HCT116 (cell line): ENCODE measurements around the gene SPSB4. TPM values are rescaled to one million over a fixed set of nuclear protein-coding genes. Genes with fewer than 3 reads are reported as not detected.

Experiments
- ATAC-seq: fragments of 200-7000 bp; cut with Tn5 transposase; 2 replicates; pipeline ENCODE4 v1.9.1; 2020; ENCODE audit warnings: mild to moderate bottlenecking, moderate library complexity
- BruUV-seq: library from RNA; stranded (reverse); fragments of 400-500 nt; replicated peaks from 2 replicates; lab custom pipeline; 2021; lab: Mats Ljungman, UMichigan
- CTCF ChIA-PET: fragments of 300-600 bp; sonication (Branson Sonifier 250); formaldehyde crosslinking; loops from one replicate; lab custom pipeline; 2021; ENCODE audit warnings: antibody characterized with exemption; lab: Charles Lee
- POLR2A ChIA-PET: fragments of 300-600, 350-600 bp; sonication (Branson Sonifier 250); formaldehyde crosslinking; loops from one replicate; lab custom pipeline; 2021; ENCODE audit warnings: antibody characterized with exemption; lab: Charles Lee
- RAD21 ChIA-PET, 2 experiments: fragments of 300-600 bp; sonication (Branson Sonifier 250); formaldehyde crosslinking; loops; one replicate each; lab custom pipeline; 2023; ENCODE audit warnings: low total read pairs in 2 of 2; ENCODE audit not compliant: uncharacterized antibody in 2 of 2, unreplicated experiment in 2 of 2, low non-redundant PET in 1 of 2; lab: Charles Lee
- DNase-seq: peaks from one replicate; pipeline ENCODE4 v3.0.0-alpha.2; 2010; ENCODE audit warnings: low read depth, low spot score
- H2AFZ ChIP-seq: fragments of 200-600 bp; shearing (Covaris generic), sonication (generic); 2 replicates; pipeline ENCODE4 v1.6.1; 2017; ENCODE audit warnings: low read depth, mixed run types, mixed read lengths, antibody characterized with exemption, low read length; ENCODE audit not compliant: poor library complexity, severe bottlenecking
- H3K27ac ChIP-seq: 2 replicates; pipeline ENCODE4 v1.5.1; 2012; ENCODE audit warnings: low read depth, low read length
- H3K27me3 ChIP-seq: fragments of 200-600 bp; sonication (generic); 2 replicates; pipeline ENCODE4 v1.6.1; 2016; ENCODE audit warnings: mixed run types, low read length, mixed read lengths; ENCODE audit not compliant: insufficient read depth
- H3K36me3 ChIP-seq, 2 experiments: fragments of 200-500 bp in 1 of 2; fragments of 200-600 bp in 1 of 2; sonication (Bioruptor generic) in 1 of 2; sonication (generic) in 1 of 2; 2 replicates each; pipeline versions ENCODE4 v1.5.1 to v1.6.1; 2014 to 2016; ENCODE audit warnings: low read length in 2 of 2, inconsistent platforms in 1 of 2, mixed read lengths in 1 of 2, mixed run types in 1 of 2; ENCODE audit not compliant: insufficient read depth in 2 of 2, control insufficient read depth in 1 of 2
- H3K4me1 ChIP-seq, 2 experiments: fragments of 200-600 bp in 1 of 2; sonication (generic) in 1 of 2; 2 replicates each; pipeline versions ENCODE4 v1.5.1 to v1.6.1; 2012 to 2017; ENCODE audit warnings: low read length in 2 of 2, inconsistent platforms in 1 of 2, mild to moderate bottlenecking in 1 of 2, mixed read lengths in 1 of 2, mixed run types in 1 of 2, moderate library complexity in 1 of 2; ENCODE audit not compliant: insufficient read depth in 2 of 2, control insufficient read depth in 1 of 2
- H3K4me2 ChIP-seq: fragments of 200-600 bp; sonication (generic); 2 replicates; pipeline ENCODE4 v1.6.1; 2017; ENCODE audit warnings: mixed run types, low read length, mixed read lengths
- H3K4me3 ChIP-seq, 2 experiments: fragments of 200-600 bp in 1 of 2; sonication (generic) in 1 of 2; replicated peaks in 1 of 2; 2 replicates each; pipeline ENCODE4 v1.5.1; 2011 to 2016; ENCODE audit warnings: low read length in 2 of 2, control low read depth in 1 of 2, low read depth in 1 of 2, mild to moderate bottlenecking in 1 of 2, mixed read lengths in 1 of 2, mixed run types in 1 of 2
- H3K79me2 ChIP-seq: fragments of 200-600 bp; sonication (generic); 2 replicates; pipeline ENCODE4 v1.6.1; 2017; ENCODE audit warnings: mild to moderate bottlenecking, mixed run types, low read length, moderate library complexity, mixed read lengths; ENCODE audit not compliant: insufficient read depth
- H3K9ac ChIP-seq: fragments of 200-600 bp; sonication (generic); 2 replicates; pipeline ENCODE4 v1.6.1; 2016; ENCODE audit warnings: low read length, mixed read lengths
- H3K9me2 ChIP-seq: fragments of 200-600 bp; sonication (generic), shearing (Covaris generic); 2 replicates; pipeline ENCODE4 v1.6.1; 2017; ENCODE audit warnings: mixed run types, mild to moderate bottlenecking, moderate library complexity; ENCODE audit not compliant: insufficient read depth
- H3K9me3 ChIP-seq, 2 experiments: fragments of 200-500 bp in 1 of 2; fragments of 200-600 bp in 1 of 2; sonication (Bioruptor generic) in 1 of 2; sonication (generic) in 1 of 2; 2 replicates each; pipeline ENCODE4 v1.6.1; 2014 to 2017; ENCODE audit warnings: low read length in 2 of 2, mixed read lengths in 2 of 2, inconsistent platforms in 1 of 2, low read depth in 1 of 2, mild to moderate bottlenecking in 1 of 2, mixed run types in 1 of 2, moderate library complexity in 1 of 2; ENCODE audit not compliant: control insufficient read depth in 1 of 2, insufficient read depth in 1 of 2
- H4K20me1 ChIP-seq: fragments of 200-600 bp; sonication (generic), shearing (Covaris generic); 2 replicates; pipeline ENCODE4 v1.6.1; 2017; ENCODE audit warnings: mixed run types, mild to moderate bottlenecking, moderate library complexity; ENCODE audit not compliant: insufficient read depth
- EGR1 ChIP-seq: IDR thresholded peaks from 2 replicates; pipeline ENCODE4 v1.6.1; 2012; ENCODE audit warnings: low read depth
- MAX ChIP-seq: IDR thresholded peaks from 2 replicates; pipeline ENCODE4 v1.6.1; 2012
- SIN3A ChIP-seq: IDR thresholded peaks from 2 replicates; pipeline ENCODE4 v1.6.1; 2012; ENCODE audit warnings: low read depth
- ZFX ChIP-seq: fragments of 450-650 bp; IDR thresholded peaks from 2 replicates; pipeline ENCODE4 v1.6.1; 2017
- ZNF274 ChIP-seq: fragments of 200-500 bp; sonication (Bioruptor generic); IDR thresholded peaks from 2 replicates; pipeline ENCODE4 v1.6.1; 2014; ENCODE audit warnings: mild to moderate bottlenecking, low read depth, low read length, inconsistent platforms
- intact Hi-C: fragments of 100-400 bp; cut with micrococcal nuclease; formaldehyde crosslinking; loops from 2 replicates; pipeline ENCODE4 v1.10.0; 2022
- total RNA-seq: library from RNA; stranded (reverse); gene quantifications from one replicate; pipeline ENCODE4 v1.2.1, GENCODE V29; 2021; ENCODE audit not compliant: unreplicated experiment
- TF ChIP-seq, protein P1 (sequence below), 3 experiments: fragments of 200-600 bp in 1 of 3; sonication (generic) in 1 of 3; IDR thresholded peaks in 2 of 3; conservative IDR thresholded peaks in 1 of 3; 2 replicates each; pipeline ENCODE4 v1.5.1; 2012 to 2017; ENCODE audit warnings: low read depth in 2 of 3, low read length in 2 of 3, antibody characterized with exemption in 1 of 3, borderline replicate concordance in 1 of 3, control low read depth in 1 of 3, mild to moderate bottlenecking in 1 of 3, mixed read lengths in 1 of 3, mixed run types in 1 of 3, moderate library complexity in 1 of 3; ENCODE audit not compliant: insufficient read depth in 1 of 3
- TF ChIP-seq, protein P2 (sequence below): IDR thresholded peaks from 2 replicates; pipeline ENCODE4 v1.6.1; 2011; ENCODE audit warnings: mild to moderate bottlenecking, low read length, moderate library complexity; ENCODE audit not compliant: insufficient replicate concordance; ENCODE audit errors: extremely low read depth

SPSB4 gene
- total RNA-seq, 1 experiment from 2014 or later = 0.57 TPM

DNA sequence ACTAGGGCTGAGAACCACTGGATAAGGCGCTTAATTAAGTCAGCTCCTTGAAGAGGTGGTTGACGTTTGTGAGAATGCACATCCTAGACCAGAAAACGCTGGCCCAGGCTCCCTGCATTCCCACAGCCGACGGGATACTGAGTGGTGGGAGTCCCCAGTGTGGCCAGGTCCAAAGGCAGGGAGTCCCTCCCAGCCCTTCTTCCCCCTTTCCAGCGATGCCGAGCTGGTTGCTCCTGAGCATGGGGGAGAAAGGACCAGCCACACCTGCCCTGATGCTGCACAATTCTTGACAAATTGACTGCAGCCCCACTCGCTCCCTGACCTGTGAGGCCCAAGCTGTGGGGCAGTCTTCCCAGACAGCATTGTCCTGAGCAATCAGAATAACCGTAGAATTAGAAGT, 101.0 kb downstream of the SPSB4 start:
- Histone ChIP-seq H4K20me1 (no peaks in the 10 kb centered on the region), H3K36me3 (no peaks in the 10 kb centered on the region), H3K9me2 (no peaks in the 10 kb centered on the region), H3K9ac (no peak overlapping the region), H3K9me3 (no peaks in the 10 kb centered on the region), H2AFZ (no peak overlapping the region), H3K4me2 (no peak overlapping the region), H3K79me2 (no peaks in the 10 kb centered on the region), H3K27me3 (peaks cover 6% of the 10 kb centered on the region; the same call in 1 of the 2 replicates), H3K27ac (no peak overlapping the region), H3K4me1 (no peaks in the 10 kb centered on the region), H3K4me3 (no peak overlapping the region)
- POLR2A ChIA-PET = no interaction called here
- RAD21 ChIA-PET = no interaction called here
- CTCF ChIA-PET = no interaction called here
- TF ChIP-seq, protein P1, sequence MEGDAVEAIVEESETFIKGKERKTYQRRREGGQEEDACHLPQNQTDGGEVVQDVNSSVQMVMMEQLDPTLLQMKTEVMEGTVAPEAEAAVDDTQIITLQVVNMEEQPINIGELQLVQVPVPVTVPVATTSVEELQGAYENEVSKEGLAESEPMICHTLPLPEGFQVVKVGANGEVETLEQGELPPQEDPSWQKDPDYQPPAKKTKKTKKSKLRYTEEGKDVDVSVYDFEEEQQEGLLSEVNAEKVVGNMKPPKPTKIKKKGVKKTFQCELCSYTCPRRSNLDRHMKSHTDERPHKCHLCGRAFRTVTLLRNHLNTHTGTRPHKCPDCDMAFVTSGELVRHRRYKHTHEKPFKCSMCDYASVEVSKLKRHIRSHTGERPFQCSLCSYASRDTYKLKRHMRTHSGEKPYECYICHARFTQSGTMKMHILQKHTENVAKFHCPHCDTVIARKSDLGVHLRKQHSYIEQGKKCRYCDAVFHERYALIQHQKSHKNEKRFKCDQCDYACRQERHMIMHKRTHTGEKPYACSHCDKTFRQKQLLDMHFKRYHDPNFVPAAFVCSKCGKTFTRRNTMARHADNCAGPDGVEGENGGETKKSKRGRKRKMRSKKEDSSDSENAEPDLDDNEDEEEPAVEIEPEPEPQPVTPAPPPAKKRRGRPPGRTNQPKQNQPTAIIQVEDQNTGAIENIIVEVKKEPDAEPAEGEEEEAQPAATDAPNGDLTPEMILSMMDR (IDR thresholded peaks at IDR 0.05 in 2 of 3, conservative IDR thresholded peaks at IDR 0.05 in 1 of 3; ENCODE audit: borderline replicate concordance in 1 of 3, insufficient read depth in 1 of 3, low read depth in 2 of 3, low read length in 2 of 3) = no peak
- TF ChIP-seq MAX (no peak), ZNF274 (no peak), EGR1 (no peak), SIN3A (no peak), ZFX (no peak)
- TF ChIP-seq, protein P2, sequence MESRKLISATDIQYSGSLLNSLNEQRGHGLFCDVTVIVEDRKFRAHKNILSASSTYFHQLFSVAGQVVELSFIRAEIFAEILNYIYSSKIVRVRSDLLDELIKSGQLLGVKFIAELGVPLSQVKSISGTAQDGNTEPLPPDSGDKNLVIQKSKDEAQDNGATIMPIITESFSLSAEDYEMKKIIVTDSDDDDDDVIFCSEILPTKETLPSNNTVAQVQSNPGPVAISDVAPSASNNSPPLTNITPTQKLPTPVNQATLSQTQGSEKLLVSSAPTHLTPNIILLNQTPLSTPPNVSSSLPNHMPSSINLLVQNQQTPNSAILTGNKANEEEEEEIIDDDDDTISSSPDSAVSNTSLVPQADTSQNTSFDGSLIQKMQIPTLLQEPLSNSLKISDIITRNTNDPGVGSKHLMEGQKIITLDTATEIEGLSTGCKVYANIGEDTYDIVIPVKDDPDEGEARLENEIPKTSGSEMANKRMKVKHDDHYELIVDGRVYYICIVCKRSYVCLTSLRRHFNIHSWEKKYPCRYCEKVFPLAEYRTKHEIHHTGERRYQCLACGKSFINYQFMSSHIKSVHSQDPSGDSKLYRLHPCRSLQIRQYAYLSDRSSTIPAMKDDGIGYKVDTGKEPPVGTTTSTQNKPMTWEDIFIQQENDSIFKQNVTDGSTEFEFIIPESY = no peak
- ATAC-seq (no peak), DNase-seq (no peak)
- intact Hi-C loops = no loop called here
- BruUV-seq = no TSS peak
